Endothelial cell (in vitro differentiated cells): ENCODE results near the gene ASAP2. TPM values are rescaled to one million over a fixed set of nuclear protein-coding genes. Genes with fewer than 3 reads are reported as not detected.
"Not testable (repeated sequence)": the region's sequence is repeated elsewhere in the genome, so short reads cannot be mapped to it uniquely, and the experiment has no call there.

Experiments used
- DNase-seq: peaks from one replicate; pipeline ENCODE4 v3.0.0; 2021; ENCODE audit warnings: low spot score
- H3K27ac Mint-ChIP-seq: one replicate; pipeline ENCODE4 v1.8.0; 2021; ENCODE audit warnings: mixed read lengths, inconsistent platforms; ENCODE audit not compliant: unreplicated experiment
- H3K27me3 Mint-ChIP-seq: one replicate; pipeline ENCODE4 v1.8.0; 2021; ENCODE audit warnings: mild to moderate bottlenecking, moderate library complexity, mixed read lengths, inconsistent platforms; ENCODE audit not compliant: unreplicated experiment
- H3K36me3 Mint-ChIP-seq: one replicate; pipeline ENCODE4 v1.8.0; 2021; ENCODE audit warnings: mild to moderate bottlenecking, low read depth, mixed read lengths, inconsistent platforms; ENCODE audit not compliant: unreplicated experiment
- H3K4me1 Mint-ChIP-seq: one replicate; pipeline ENCODE4 v1.8.0; 2021; ENCODE audit warnings: mild to moderate bottlenecking, mixed read lengths, inconsistent platforms; ENCODE audit not compliant: unreplicated experiment
- H3K4me3 Mint-ChIP-seq: one replicate; pipeline ENCODE4 v1.8.0; 2021; ENCODE audit warnings: mild to moderate bottlenecking, mixed read lengths, inconsistent platforms; ENCODE audit not compliant: unreplicated experiment
- H3K9me3 Mint-ChIP-seq: one replicate; pipeline ENCODE4 v1.8.0; 2021; ENCODE audit warnings: mixed read lengths, inconsistent platforms; ENCODE audit not compliant: unreplicated experiment
- total RNA-seq: library from RNA; stranded (reverse); fragmentation: NEBNext Ultra II Directional; extraction: Animal tissue kit (Norgen Biotek cat#: 25700); gene quantifications from one replicate; pipeline ENCODE4 v1.2.1, GENCODE V29; 2021; ENCODE audit not compliant: unreplicated experiment
- TF ChIP-seq, protein P1 (sequence below): fragments of 200-600 bp; sonication (generic); IDR thresholded peaks from one replicate; pipeline ENCODE4 v1.5.0; 2021; ENCODE audit warnings: antibody characterized with exemption; ENCODE audit not compliant: unreplicated experiment

ASAP2 gene
- total RNA-seq, 1 donor from 2014 or later, result 31.8 TPM

GRCh38 chr2:9394816-9395215 is 188.2 kb downstream of the ASAP2 start:
- H3K9me3 Mint-ChIP-seq, result no peaks in the 10 kb centered on the region
- TF ChIP-seq, protein P1, sequence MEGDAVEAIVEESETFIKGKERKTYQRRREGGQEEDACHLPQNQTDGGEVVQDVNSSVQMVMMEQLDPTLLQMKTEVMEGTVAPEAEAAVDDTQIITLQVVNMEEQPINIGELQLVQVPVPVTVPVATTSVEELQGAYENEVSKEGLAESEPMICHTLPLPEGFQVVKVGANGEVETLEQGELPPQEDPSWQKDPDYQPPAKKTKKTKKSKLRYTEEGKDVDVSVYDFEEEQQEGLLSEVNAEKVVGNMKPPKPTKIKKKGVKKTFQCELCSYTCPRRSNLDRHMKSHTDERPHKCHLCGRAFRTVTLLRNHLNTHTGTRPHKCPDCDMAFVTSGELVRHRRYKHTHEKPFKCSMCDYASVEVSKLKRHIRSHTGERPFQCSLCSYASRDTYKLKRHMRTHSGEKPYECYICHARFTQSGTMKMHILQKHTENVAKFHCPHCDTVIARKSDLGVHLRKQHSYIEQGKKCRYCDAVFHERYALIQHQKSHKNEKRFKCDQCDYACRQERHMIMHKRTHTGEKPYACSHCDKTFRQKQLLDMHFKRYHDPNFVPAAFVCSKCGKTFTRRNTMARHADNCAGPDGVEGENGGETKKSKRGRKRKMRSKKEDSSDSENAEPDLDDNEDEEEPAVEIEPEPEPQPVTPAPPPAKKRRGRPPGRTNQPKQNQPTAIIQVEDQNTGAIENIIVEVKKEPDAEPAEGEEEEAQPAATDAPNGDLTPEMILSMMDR, result no peak
- H3K36me3 Mint-ChIP-seq, result peaks cover 22% of the 10 kb centered on the region
- H3K4me1 Mint-ChIP-seq, result peaks cover 37% of the 10 kb centered on the region
- H3K27me3 Mint-ChIP-seq, result peaks cover 11% of the 10 kb centered on the region
- H3K4me3 Mint-ChIP-seq, result no peak overlapping the region
- no peak overlapping the region for H3K27ac Mint-ChIP-seq
- no peak for DNase-seq

GRCh38 chr2:9397201-9397600 is 190.6 kb downstream of the ASAP2 start:
- Mint-ChIP-seq H3K9me3 (no peaks in the 10 kb centered on the region), H3K36me3 (peaks cover 9% of the 10 kb centered on the region), H3K27ac (no peak overlapping the region), H3K4me1 (peaks cover 28% of the 10 kb centered on the region), H3K4me3 (peak overlapping the region; percentile 23), H3K27me3 (peaks cover 7% of the 10 kb centered on the region)
- TF ChIP-seq, protein P1, result no peak
- no peak for DNase-seq

- H3K27me3 Mint-ChIP-seq, H3K4me3 Mint-ChIP-seq, H3K9me3 Mint-ChIP-seq, H3K27ac Mint-ChIP-seq, DNase-seq: not testable (repeated sequence)
- Mint-ChIP-seq H3K4me1 (peaks cover 20% of the 10 kb centered on the region), H3K36me3 (peaks cover 12% of the 10 kb centered on the region)
Observed at GRCh38 chr2:9398251-9398650, 191.6 kb downstream of the ASAP2 start.

- no peak overlapping the region for H3K4me3 Mint-ChIP-seq
- H3K36me3 Mint-ChIP-seq, result peaks cover 12% of the 10 kb centered on the region
- H3K27ac Mint-ChIP-seq, result no peak overlapping the region
- H3K4me1 Mint-ChIP-seq, result peaks cover 16% of the 10 kb centered on the region
- TF ChIP-seq, protein P1, result no peak
- peaks cover 7% of the 10 kb centered on the region for H3K27me3 Mint-ChIP-seq
- no peak for DNase-seq
- H3K9me3 Mint-ChIP-seq, result no peaks in the 10 kb centered on the region
Observed at GRCh38 chr2:9398881-9399780, 192.5 kb downstream of the ASAP2 start.

GRCh38 chr2:9400268-9401058 is 193.9 kb downstream of the ASAP2 start:
- Mint-ChIP-seq H3K4me3 (no peak overlapping the region), H3K36me3 (peaks cover 6% of the 10 kb centered on the region), H3K4me1 (peaks cover 16% of the 10 kb centered on the region), H3K27ac (no peak overlapping the region), H3K27me3 (peaks cover 6% of the 10 kb centered on the region), H3K9me3 (no peaks in the 10 kb centered on the region)
- DNase-seq, result no peak
- TF ChIP-seq, protein P1, result no peak
